Nephron (organoid): ENCODE results near the gene FAM210A.
A peak's percentile ranks its signal among the peaks of the same experiment; 100 is the strongest.
"Not testable (repeated sequence)": the region's sequence is repeated elsewhere in the genome, so short reads cannot be mapped to it uniquely, and the experiment has no call there.

ENCODE experiments used
- H3K27ac Mint-ChIP-seq, 3 experiments: 2 replicates each; pipeline ENCODE4 v1.8.0; 2020; ENCODE audit warnings: mixed read lengths in 3 of 3, mild to moderate bottlenecking in 2 of 3, moderate library complexity in 1 of 3
- H3K27me3 Mint-ChIP-seq: 2 replicates; pipeline ENCODE4 v1.8.0; 2021; ENCODE audit warnings: low read depth, mild to moderate bottlenecking, moderate library complexity, mixed read lengths
- H3K36me3 Mint-ChIP-seq: 2 replicates; pipeline ENCODE4 v1.8.0; 2020; ENCODE audit warnings: low read depth, mixed read lengths
- H3K4me1 Mint-ChIP-seq: 2 replicates; pipeline ENCODE4 v1.8.0; 2020; ENCODE audit warnings: mixed read lengths
- H3K4me3 Mint-ChIP-seq, 3 experiments: 2 replicates each; pipeline ENCODE4 v1.8.0; 2020; ENCODE audit warnings: mild to moderate bottlenecking in 3 of 3, mixed read lengths in 3 of 3, moderate library complexity in 2 of 3
- H3K9me3 Mint-ChIP-seq: 2 replicates; pipeline ENCODE4 v1.8.0; 2020; ENCODE audit warnings: mixed read lengths
- TF ChIP-seq, protein P1 (sequence below), 3 experiments: fragments of 200-600 bp; sonication (generic); IDR thresholded peaks; one replicate each; pipeline ENCODE4 v1.5.0; 2021; ENCODE audit warnings: antibody characterized with exemption in 3 of 3; ENCODE audit not compliant: unreplicated experiment in 3 of 3

FAM210A gene

DNA sequence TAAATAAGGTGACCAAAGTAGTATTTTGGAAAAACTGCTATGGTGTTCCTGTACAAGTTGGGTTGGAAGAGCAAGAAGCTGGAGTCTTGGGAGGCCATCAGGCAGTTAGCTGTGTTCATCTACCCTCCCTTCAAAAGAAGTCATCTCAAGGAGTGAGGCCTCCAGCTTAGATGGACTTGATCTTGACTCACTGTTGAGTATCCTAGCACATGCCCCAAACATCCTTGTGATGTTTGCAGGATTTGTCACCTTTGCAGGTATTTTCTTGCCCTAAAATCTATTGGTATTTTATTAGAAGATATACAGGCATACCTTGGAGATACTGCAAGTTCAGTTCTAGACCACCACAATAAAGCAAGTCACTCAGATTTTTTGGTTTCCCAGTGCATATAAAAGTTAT is 30.3 kb upstream of the FAM210A start:
- Mint-ChIP-seq H3K36me3 (peaks cover 82% of the 10 kb centered on the region), H3K4me1 (no peaks in the 10 kb centered on the region), H3K27ac (no peak overlapping the region), H3K9me3 (no peaks in the 10 kb centered on the region), H3K27me3 (no peaks in the 10 kb centered on the region), H3K4me3 (no peak overlapping the region)
- TF ChIP-seq, protein P1, sequence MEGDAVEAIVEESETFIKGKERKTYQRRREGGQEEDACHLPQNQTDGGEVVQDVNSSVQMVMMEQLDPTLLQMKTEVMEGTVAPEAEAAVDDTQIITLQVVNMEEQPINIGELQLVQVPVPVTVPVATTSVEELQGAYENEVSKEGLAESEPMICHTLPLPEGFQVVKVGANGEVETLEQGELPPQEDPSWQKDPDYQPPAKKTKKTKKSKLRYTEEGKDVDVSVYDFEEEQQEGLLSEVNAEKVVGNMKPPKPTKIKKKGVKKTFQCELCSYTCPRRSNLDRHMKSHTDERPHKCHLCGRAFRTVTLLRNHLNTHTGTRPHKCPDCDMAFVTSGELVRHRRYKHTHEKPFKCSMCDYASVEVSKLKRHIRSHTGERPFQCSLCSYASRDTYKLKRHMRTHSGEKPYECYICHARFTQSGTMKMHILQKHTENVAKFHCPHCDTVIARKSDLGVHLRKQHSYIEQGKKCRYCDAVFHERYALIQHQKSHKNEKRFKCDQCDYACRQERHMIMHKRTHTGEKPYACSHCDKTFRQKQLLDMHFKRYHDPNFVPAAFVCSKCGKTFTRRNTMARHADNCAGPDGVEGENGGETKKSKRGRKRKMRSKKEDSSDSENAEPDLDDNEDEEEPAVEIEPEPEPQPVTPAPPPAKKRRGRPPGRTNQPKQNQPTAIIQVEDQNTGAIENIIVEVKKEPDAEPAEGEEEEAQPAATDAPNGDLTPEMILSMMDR (IDR thresholded peaks at IDR 0.05; ENCODE audit: unreplicated experiment in 3 of 3), result no peak

GRCh38 chr18:13756261-13756660 is 29.9 kb upstream of the FAM210A start:
- TF ChIP-seq, protein P1 (IDR thresholded peaks at IDR 0.05; ENCODE audit: unreplicated experiment in 3 of 3), result no peak
- Mint-ChIP-seq H3K4me3 (no peak overlapping the region), H3K36me3 (peaks cover 84% of the 10 kb centered on the region), H3K27me3 (no peaks in the 10 kb centered on the region), H3K27ac (no peak overlapping the region), H3K4me1 (no peaks in the 10 kb centered on the region), H3K9me3 (no peaks in the 10 kb centered on the region)

- H3K9me3 Mint-ChIP-seq, H3K27ac Mint-ChIP-seq, H3K4me3 Mint-ChIP-seq, H3K4me1 Mint-ChIP-seq, H3K27me3 Mint-ChIP-seq: not testable (repeated sequence)
- peaks cover 85% of the 10 kb centered on the region for H3K36me3 Mint-ChIP-seq
Observed at GRCh38 chr18:13751599-13751998, 25.2 kb upstream of the FAM210A start.

- H3K9me3 Mint-ChIP-seq, result no peaks in the 10 kb centered on the region
- TF ChIP-seq, protein P1 (IDR thresholded peaks at IDR 0.05; ENCODE audit: unreplicated experiment in 3 of 3), result no peak
- peak overlapping the region in 1 of 3 experiments; percentile 53 for H3K27ac Mint-ChIP-seq
Observed at GRCh38 chr18:13746633-13747032, 20.3 kb upstream of the FAM210A start.

DNA sequence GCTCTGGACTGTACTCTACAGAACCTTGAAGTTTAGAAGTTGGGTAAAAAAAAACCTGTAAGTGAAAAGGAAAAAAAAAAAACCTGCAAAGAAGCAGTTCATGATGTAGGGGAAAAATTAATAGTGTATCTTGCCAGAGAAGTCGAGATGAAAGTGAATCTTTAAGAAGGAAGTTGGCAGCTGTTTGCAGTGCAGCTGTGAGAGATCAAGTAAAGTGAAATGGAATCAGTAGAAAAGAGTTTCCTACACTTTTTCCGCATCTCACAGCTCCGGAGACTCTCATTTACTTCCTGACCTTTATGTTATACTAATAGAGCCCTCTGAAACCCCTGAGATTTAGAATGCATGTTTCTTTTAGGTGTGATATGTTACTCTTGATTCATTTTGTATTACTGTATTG is 19.3 kb upstream of the FAM210A start:
- Mint-ChIP-seq H3K4me3 (peak overlapping the region in 1 of 3 experiments; percentile 5), H3K9me3 (no peaks in the 10 kb centered on the region), H3K4me1 (peaks cover 24% of the 10 kb centered on the region), H3K27ac (peak overlapping the region; percentile 15 to 59 (median 53)), H3K36me3 (peaks cover 77% of the 10 kb centered on the region), H3K27me3 (no peaks in the 10 kb centered on the region)
- TF ChIP-seq, protein P1 (IDR thresholded peaks at IDR 0.05; ENCODE audit: unreplicated experiment in 3 of 3), result no peak

More at GRCh38 chr18:13746633-13747032, 20.3 kb upstream of the FAM210A start:
- Mint-ChIP-seq H3K4me3 (peak overlapping the region in 1 of 3 experiments; percentile 9), H3K36me3 (peaks cover 78% of the 10 kb centered on the region), H3K4me1 (peaks cover 24% of the 10 kb centered on the region), H3K27me3 (no peaks in the 10 kb centered on the region)

GRCh38 chr18:13735681-13736080 is 9.3 kb upstream of the FAM210A start:
- H3K27me3 Mint-ChIP-seq, result no peaks in the 10 kb centered on the region
- no peak overlapping the region for H3K4me3 Mint-ChIP-seq
- no peaks in the 10 kb centered on the region for H3K9me3 Mint-ChIP-seq
- TF ChIP-seq, protein P1 (IDR thresholded peaks at IDR 0.05; ENCODE audit: unreplicated experiment in 3 of 3), result no peak
- no peak overlapping the region for H3K27ac Mint-ChIP-seq
- peaks cover 63% of the 10 kb centered on the region for H3K36me3 Mint-ChIP-seq
- no peaks in the 10 kb centered on the region for H3K4me1 Mint-ChIP-seq
